GM06990 (cell line): ENCODE results near the gene NUDT2.

Source experiments
- DNase-seq: peaks from one replicate; pipeline ENCODE4 v3.0.0-alpha.2; 2011; ENCODE audit not compliant: insufficient read length; ENCODE audit errors: extremely low read depth
- H3K27me3 ChIP-seq: replicated peaks from 2 replicates; pipeline ENCODE4 v1.6.0; 2011; ENCODE audit warnings: low read length; ENCODE audit not compliant: control insufficient read depth, insufficient read depth
- H3K36me3 ChIP-seq: 2 replicates; pipeline ENCODE4 v1.5.1; 2011; ENCODE audit warnings: low read length; ENCODE audit not compliant: control insufficient read depth, insufficient read depth
- H3K4me3 ChIP-seq: replicated peaks from 2 replicates; pipeline ENCODE4 v1.5.1; 2011; ENCODE audit warnings: low read depth, mild to moderate bottlenecking, control low read depth, low read length
- CTCF ChIP-seq: IDR thresholded peaks from 2 replicates; pipeline ENCODE4 v1.5.1; 2011; ENCODE audit warnings: low read length, control low read depth, mild to moderate bottlenecking, inconsistent platforms; ENCODE audit not compliant: insufficient read depth, poor library complexity, severe bottlenecking

NUDT2 gene

DNA sequence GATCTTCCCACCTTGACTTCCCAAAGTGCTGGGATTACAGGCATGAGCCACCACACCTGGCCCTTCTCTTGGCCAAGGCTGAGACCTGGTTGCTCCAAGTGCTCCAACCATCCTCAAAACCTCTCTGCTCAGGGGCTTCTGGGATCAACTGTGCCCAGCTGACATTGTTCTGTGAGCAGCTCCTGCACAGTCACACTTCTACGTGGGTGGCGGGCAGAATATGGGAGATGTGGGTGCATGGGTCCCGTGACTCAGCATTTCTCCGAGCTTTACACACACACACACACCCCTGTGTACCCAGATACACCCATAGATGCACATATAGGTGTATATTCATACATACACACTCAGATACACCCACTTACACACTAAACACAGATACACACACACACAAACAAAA lies 57.9 kb downstream of the NUDT2 start:
- TF ChIP-seq CTCF: no peak
- no peak overlapping the region for H3K4me3 ChIP-seq
- DNase-seq: no peak
- no peaks in the 10 kb centered on the region; the same call in 1 of the 2 replicates for H3K27me3 ChIP-seq
- H3K36me3 ChIP-seq: no peaks in the 10 kb centered on the region

DNA sequence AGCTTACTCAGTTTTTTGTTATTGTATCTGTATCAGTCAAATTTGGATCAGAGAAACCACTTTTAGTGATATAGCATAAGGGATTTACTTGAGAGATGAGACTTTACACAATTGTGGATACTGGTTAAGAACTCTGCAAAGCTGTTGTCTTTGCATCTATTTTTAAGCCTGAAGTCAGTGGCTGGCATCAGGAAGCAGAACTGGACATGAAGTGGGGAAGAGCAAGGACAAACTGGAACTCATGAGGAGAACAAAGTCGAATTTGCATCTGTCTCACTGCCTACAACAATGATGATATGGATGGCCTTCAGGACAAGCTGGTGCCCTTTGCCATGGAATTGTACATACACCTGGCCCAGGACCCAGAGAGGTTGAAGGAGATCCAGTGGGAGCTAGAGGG lies 63.1 kb downstream of the NUDT2 start:
- H3K27me3 ChIP-seq: no peaks in the 10 kb centered on the region; the same call in 1 of the 2 replicates
- H3K36me3 ChIP-seq: no peaks in the 10 kb centered on the region
- no peak for DNase-seq
- TF ChIP-seq CTCF: no peak
- no peak overlapping the region for H3K4me3 ChIP-seq
